Keratinocyte (primary cell): ENCODE measurements around the gene TPGS2.

Source experiments
- EZH2 ChIP-seq: IDR thresholded peaks from one replicate; pipeline ENCODE4 v1.6.1; 2012; ENCODE audit warnings: inconsistent platforms, mild to moderate bottlenecking, low read length, moderate library complexity
- TF ChIP-seq, protein P1 (sequence below), 3 experiments: IDR thresholded peaks in 1 of 3; conservative IDR thresholded peaks in 1 of 3; optimal IDR thresholded peaks in 1 of 3; 2 replicates in 2 of 3; 3 replicates in 1 of 3; pipeline versions ENCODE3 to v1.5.1; 2011; ENCODE audit warnings: low read length in 3 of 3, mild to moderate bottlenecking in 3 of 3, moderate library complexity in 2 of 3, control low read depth in 1 of 3, inconsistent platforms in 1 of 3; ENCODE audit not compliant: insufficient read depth in 2 of 3; ENCODE audit errors: extremely low read depth in 1 of 3

GRCh38 chr18:36825526-36825925, 3.3 kb downstream of the TPGS2 start:
- TF ChIP-seq, protein P1, sequence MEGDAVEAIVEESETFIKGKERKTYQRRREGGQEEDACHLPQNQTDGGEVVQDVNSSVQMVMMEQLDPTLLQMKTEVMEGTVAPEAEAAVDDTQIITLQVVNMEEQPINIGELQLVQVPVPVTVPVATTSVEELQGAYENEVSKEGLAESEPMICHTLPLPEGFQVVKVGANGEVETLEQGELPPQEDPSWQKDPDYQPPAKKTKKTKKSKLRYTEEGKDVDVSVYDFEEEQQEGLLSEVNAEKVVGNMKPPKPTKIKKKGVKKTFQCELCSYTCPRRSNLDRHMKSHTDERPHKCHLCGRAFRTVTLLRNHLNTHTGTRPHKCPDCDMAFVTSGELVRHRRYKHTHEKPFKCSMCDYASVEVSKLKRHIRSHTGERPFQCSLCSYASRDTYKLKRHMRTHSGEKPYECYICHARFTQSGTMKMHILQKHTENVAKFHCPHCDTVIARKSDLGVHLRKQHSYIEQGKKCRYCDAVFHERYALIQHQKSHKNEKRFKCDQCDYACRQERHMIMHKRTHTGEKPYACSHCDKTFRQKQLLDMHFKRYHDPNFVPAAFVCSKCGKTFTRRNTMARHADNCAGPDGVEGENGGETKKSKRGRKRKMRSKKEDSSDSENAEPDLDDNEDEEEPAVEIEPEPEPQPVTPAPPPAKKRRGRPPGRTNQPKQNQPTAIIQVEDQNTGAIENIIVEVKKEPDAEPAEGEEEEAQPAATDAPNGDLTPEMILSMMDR (optimal IDR thresholded peaks at IDR 0.05 in 1 of 3, IDR thresholded peaks at IDR 0.05 in 1 of 3, conservative IDR thresholded peaks at IDR 0.05 in 1 of 3; ENCODE audit: extremely low read depth in 1 of 3, insufficient read depth in 2 of 3, low read length in 3 of 3): no peak
- TF ChIP-seq EZH2: no peak
